Osteocyte (in vitro differentiated cells): ENCODE results near the gene KIRREL3. TPM values are rescaled to one million over a fixed set of nuclear protein-coding genes. Genes with fewer than 3 reads are reported as not detected.

Experiments
- DNase-seq: peaks from one replicate; pipeline ENCODE4 v3.0.0; 2021; ENCODE audit warnings: mixed read lengths; ENCODE audit not compliant: unreplicated experiment; ENCODE audit errors: extremely low spot score
- H3K27ac Mint-ChIP-seq: one replicate; pipeline ENCODE4 v1.8.0; 2021; ENCODE audit warnings: mild to moderate bottlenecking, mixed read lengths; ENCODE audit not compliant: unreplicated experiment
- H3K27me3 Mint-ChIP-seq: one replicate; pipeline ENCODE4 v1.8.0; 2021; ENCODE audit warnings: mixed read lengths; ENCODE audit not compliant: unreplicated experiment
- H3K36me3 Mint-ChIP-seq: one replicate; pipeline ENCODE4 v1.8.0; 2021; ENCODE audit warnings: mixed read lengths; ENCODE audit not compliant: unreplicated experiment
- H3K4me1 Mint-ChIP-seq: one replicate; pipeline ENCODE4 v1.8.0; 2021; ENCODE audit warnings: mixed read lengths; ENCODE audit not compliant: unreplicated experiment
- H3K4me3 Mint-ChIP-seq: one replicate; pipeline ENCODE4 v1.8.0; 2021; ENCODE audit warnings: mild to moderate bottlenecking, moderate library complexity, mixed read lengths; ENCODE audit not compliant: unreplicated experiment
- H3K9me3 Mint-ChIP-seq: one replicate; pipeline ENCODE4 v1.8.0; 2021; ENCODE audit warnings: mixed read lengths; ENCODE audit not compliant: unreplicated experiment
- total RNA-seq: library from RNA; stranded (reverse); gene quantifications from 2 replicates; pipeline ENCODE4 v1.2.1, GENCODE V29; 2021
- TF ChIP-seq, protein P1 (sequence below): fragments of 200-600 bp; sonication (generic); IDR thresholded peaks from 2 replicates; pipeline ENCODE4 v1.5.0; 2021; ENCODE audit warnings: antibody characterized with exemption, mild to moderate bottlenecking, moderate library complexity

KIRREL3 gene
- total RNA-seq, 1 donor from 2014 or later, result 1.2 TPM

DNA sequence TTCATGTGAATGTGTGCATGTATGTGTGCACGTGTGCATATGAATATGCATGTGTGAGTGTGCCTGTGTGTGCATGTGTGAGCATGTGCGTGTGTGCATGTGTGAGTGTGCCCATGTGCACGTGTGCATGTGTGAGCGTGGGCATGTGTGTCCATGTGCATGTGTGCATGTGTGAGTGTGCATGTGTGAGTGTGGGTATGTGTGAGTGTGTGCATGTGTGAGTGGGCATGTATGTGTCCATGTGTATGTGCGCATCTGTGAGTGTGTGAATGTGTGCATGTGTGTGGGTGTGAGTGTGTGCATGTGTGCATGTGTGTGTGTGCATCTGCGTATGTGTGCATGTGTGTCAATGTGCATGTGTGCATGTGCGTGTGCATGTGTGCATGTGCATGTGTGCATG, 550.4 kb downstream of the KIRREL3 start:
- H3K27me3 Mint-ChIP-seq, result no peaks in the 10 kb centered on the region
- H3K4me1 Mint-ChIP-seq, result no peaks in the 10 kb centered on the region
- TF ChIP-seq, protein P1, sequence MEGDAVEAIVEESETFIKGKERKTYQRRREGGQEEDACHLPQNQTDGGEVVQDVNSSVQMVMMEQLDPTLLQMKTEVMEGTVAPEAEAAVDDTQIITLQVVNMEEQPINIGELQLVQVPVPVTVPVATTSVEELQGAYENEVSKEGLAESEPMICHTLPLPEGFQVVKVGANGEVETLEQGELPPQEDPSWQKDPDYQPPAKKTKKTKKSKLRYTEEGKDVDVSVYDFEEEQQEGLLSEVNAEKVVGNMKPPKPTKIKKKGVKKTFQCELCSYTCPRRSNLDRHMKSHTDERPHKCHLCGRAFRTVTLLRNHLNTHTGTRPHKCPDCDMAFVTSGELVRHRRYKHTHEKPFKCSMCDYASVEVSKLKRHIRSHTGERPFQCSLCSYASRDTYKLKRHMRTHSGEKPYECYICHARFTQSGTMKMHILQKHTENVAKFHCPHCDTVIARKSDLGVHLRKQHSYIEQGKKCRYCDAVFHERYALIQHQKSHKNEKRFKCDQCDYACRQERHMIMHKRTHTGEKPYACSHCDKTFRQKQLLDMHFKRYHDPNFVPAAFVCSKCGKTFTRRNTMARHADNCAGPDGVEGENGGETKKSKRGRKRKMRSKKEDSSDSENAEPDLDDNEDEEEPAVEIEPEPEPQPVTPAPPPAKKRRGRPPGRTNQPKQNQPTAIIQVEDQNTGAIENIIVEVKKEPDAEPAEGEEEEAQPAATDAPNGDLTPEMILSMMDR, result no peak
- H3K27ac Mint-ChIP-seq, result no peak overlapping the region
- no peak for DNase-seq
- H3K4me3 Mint-ChIP-seq, result no peak overlapping the region
- H3K9me3 Mint-ChIP-seq, result no peaks in the 10 kb centered on the region
- no peaks in the 10 kb centered on the region for H3K36me3 Mint-ChIP-seq

DNA sequence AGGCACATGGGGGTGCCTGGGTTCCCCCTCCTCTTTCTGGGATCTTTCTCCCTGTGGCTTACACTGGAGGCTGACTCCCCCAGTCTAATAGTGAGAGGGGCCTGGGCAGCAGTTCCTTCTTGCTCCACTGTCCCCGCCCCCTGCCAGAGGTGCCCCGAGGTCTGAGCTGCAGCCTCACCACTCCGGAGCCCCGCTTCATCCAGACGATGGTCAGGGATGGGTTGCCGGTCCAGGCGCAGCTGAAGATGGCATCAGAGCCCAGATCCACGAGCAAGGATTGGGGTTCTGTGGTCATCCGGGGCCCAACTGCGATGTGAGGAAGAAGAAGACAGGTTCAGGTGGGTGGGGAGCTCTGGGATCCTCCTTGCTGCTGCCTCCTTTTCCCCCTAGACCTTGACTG, 554.0 kb downstream of the KIRREL3 start:
- H3K4me1 Mint-ChIP-seq, result no peaks in the 10 kb centered on the region
- TF ChIP-seq, protein P1, result no peak
- no peaks in the 10 kb centered on the region for H3K36me3 Mint-ChIP-seq
- no peak for DNase-seq
- no peaks in the 10 kb centered on the region for H3K27me3 Mint-ChIP-seq
- H3K9me3 Mint-ChIP-seq, result no peaks in the 10 kb centered on the region
- H3K27ac Mint-ChIP-seq, result no peak overlapping the region
- no peak overlapping the region for H3K4me3 Mint-ChIP-seq

DNA sequence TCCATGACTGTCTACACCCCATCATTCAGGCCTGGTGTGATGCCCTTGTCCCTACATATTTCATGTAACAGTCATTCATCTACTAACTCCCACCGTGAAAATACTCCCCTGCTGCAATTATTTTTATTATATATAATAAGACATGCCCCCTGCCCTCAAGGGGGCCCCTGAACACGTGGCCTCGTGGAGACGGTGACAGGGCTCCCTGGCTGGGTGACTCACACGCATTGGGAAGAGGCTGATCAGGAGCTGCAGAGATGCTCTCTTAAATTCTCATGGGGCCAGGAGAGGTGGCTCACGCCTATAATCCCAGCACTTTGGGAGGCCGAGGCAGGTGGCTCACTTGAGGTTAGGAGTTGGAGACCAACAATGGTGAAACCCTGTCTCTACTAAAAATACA, 556.5 kb downstream of the KIRREL3 start:
- H3K36me3 Mint-ChIP-seq, result no peaks in the 10 kb centered on the region
- H3K4me3 Mint-ChIP-seq, result no peak overlapping the region
- peaks cover 5% of the 10 kb centered on the region for H3K4me1 Mint-ChIP-seq
- TF ChIP-seq, protein P1, result no peak
- no peak for DNase-seq
- H3K27ac Mint-ChIP-seq, result no peak overlapping the region
- no peaks in the 10 kb centered on the region for H3K27me3 Mint-ChIP-seq
- H3K9me3 Mint-ChIP-seq, result no peaks in the 10 kb centered on the region

DNA sequence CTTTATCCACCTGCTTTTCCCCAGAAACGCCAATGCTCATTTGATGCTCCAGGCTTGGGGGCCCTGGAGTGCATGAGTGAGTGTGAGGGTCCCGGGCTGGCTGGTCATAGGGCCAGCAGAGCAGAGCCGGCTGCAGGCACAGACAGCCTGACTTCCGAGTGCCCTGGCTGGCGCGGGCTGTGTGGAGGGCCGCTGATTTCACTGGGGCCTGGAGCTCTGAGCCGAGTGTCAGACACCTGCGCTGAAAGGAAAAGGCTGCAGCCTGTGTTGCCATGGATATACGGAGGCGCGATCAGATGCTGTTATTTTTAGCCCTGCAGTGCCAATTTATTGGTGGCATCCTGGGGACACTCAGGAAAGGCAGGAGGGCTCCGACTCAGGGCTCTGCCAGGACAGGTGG, 557.5 kb downstream of the KIRREL3 start:
- no peak for DNase-seq
- peaks cover 5% of the 10 kb centered on the region for H3K4me1 Mint-ChIP-seq
- no peak overlapping the region for H3K27ac Mint-ChIP-seq
- H3K9me3 Mint-ChIP-seq, result no peaks in the 10 kb centered on the region
- no peaks in the 10 kb centered on the region for H3K27me3 Mint-ChIP-seq
- TF ChIP-seq, protein P1, result no peak
- H3K4me3 Mint-ChIP-seq, result no peak overlapping the region
- H3K36me3 Mint-ChIP-seq, result no peaks in the 10 kb centered on the region

DNA sequence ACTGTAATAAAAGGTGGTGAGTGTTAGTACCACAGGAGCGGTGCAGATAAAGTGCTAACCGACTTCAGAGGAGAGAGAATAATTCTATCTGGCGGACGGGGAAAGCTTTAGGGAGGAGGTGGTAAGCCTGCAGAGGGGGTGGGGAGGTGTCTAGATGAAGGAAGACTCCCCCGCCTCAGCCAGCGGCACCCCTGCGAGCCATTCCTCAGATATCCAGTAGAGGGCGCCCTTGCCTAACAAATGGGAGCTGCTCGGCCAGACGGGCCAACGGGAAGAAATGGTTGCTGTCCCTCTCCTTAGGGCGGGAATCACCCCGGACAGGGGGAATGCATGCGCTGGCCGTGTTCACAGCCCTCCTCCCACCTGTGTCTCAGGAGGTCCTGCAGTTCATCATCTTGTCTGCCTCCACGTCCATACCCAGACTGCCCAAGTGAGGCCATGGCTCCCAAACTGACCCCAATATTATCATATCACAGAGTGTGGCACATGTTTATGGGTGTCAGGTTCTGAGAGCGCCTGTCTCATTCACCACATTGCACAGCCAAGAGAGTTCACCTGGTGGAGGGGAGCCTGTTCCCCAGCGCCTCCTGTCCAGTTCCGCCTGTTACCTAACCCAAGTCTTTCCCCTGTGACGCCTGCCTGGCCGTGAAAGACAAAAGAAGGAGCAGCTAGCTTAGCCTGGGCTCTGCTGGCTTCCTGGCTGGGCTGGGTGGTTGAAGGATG, 559.6 kb downstream of the KIRREL3 start:
- Mint-ChIP-seq H3K4me1 (peaks cover 5% of the 10 kb centered on the region), H3K4me3 (no peak overlapping the region), H3K36me3 (no peaks in the 10 kb centered on the region), H3K27ac (no peak overlapping the region), H3K9me3 (no peaks in the 10 kb centered on the region), H3K27me3 (no peaks in the 10 kb centered on the region)
- TF ChIP-seq, protein P1, result peak; percentile 96
- peak; percentile 94 for DNase-seq
